ENCODE measurements around the gene NEU4. TPM values are rescaled to one million over a fixed set of nuclear protein-coding genes. Genes with fewer than 3 reads are reported as not detected.

NEU4 gene
- polyA plus RNA-seq, 1 experiment = not detected

- CTCF ChIA-PET = interaction anchor here (0.6 kb wide), 1 partner anchor 63 kb away, joined by 4 read pairs; no protein-coding TSS in a partner anchor
Measured at GRCh38 chr2:241841181-241842066, 32.4 kb downstream of the NEU4 start.

GRCh38 chr2:241842067-241842415, 33.0 kb downstream of the NEU4 start:
- ChIA-PET POLR2A (no interaction called here), CTCF (no interaction called here)
- Histone ChIP-seq H3K27ac (ENCODE audit: low read depth, low read length) (no peak overlapping the region), H3K4me3 (ENCODE audit: low read depth, low read length) (no peak overlapping the region), H3K9me3 (ENCODE audit: control insufficient read depth, insufficient read depth, low read length) (peaks cover 6% of the 10 kb centered on the region; the same call in 1 of the 2 replicates), H3K27me3 (ENCODE audit: control insufficient read depth, insufficient read depth, low read length) (peaks cover 9% of the 10 kb centered on the region)
- no peak for TF ChIP-seq CTCF (IDR thresholded peaks at IDR 0.05; ENCODE audit: low read depth, low read length)
- no peak for DNase-seq (ENCODE audit: low read depth, low spot score)

More at GRCh38 chr2:241841181-241842066, 32.4 kb downstream of the NEU4 start:
- Histone ChIP-seq H3K27me3 (ENCODE audit: control insufficient read depth, insufficient read depth, low read length) (peaks cover 11% of the 10 kb centered on the region), H3K4me3 (ENCODE audit: low read depth, low read length) (no peak overlapping the region), H3K27ac (ENCODE audit: low read depth, low read length) (no peak overlapping the region), H3K9me3 (ENCODE audit: control insufficient read depth, insufficient read depth, low read length) (peaks cover 6% of the 10 kb centered on the region; the same call in 1 of the 2 replicates)
- POLR2A ChIA-PET = no interaction called here
- TF ChIP-seq CTCF (IDR thresholded peaks at IDR 0.05; ENCODE audit: low read depth, low read length) = no peak
- no peak for DNase-seq (ENCODE audit: low read depth, low spot score)

- no peak overlapping the region for H3K27ac ChIP-seq (ENCODE audit: low read depth, low read length)
- ChIA-PET CTCF (no interaction called here), POLR2A (no interaction called here)
- no peak overlapping the region for H3K4me3 ChIP-seq (ENCODE audit: low read depth, low read length)
- peaks cover 9% of the 10 kb centered on the region for H3K27me3 ChIP-seq (ENCODE audit: control insufficient read depth, insufficient read depth, low read length)
- H3K9me3 ChIP-seq (ENCODE audit: control insufficient read depth, insufficient read depth, low read length) = peaks cover 6% of the 10 kb centered on the region; the same call in 1 of the 2 replicates
- no peak for DNase-seq (ENCODE audit: low read depth, low spot score)
- TF ChIP-seq CTCF (IDR thresholded peaks at IDR 0.05; ENCODE audit: low read depth, low read length) = no peak
Measured at GRCh38 chr2:241842620-241843211, 33.7 kb downstream of the NEU4 start.

GRCh38 chr2:241843321-241844065, 34.5 kb downstream of the NEU4 start:
- TF ChIP-seq CTCF (IDR thresholded peaks at IDR 0.05; ENCODE audit: low read depth, low read length) = no peak
- ChIA-PET CTCF (no interaction called here), POLR2A (no interaction called here)
- Histone ChIP-seq H3K27me3 (ENCODE audit: control insufficient read depth, insufficient read depth, low read length) (peaks cover 5% of the 10 kb centered on the region), H3K4me3 (ENCODE audit: low read depth, low read length) (no peak overlapping the region), H3K27ac (ENCODE audit: low read depth, low read length) (no peak overlapping the region), H3K9me3 (ENCODE audit: control insufficient read depth, insufficient read depth, low read length) (peaks cover 6% of the 10 kb centered on the region; the same call in 1 of the 2 replicates)
- DNase-seq (ENCODE audit: low read depth, low spot score) = no peak

Data from AG04450 (cell line).